GM06990 (cell line): Measurements from ENCODE around the gene NAV3.

ENCODE experiments used
- DNase-seq: peaks from one replicate; pipeline ENCODE4 v3.0.0-alpha.2; 2011; ENCODE audit not compliant: insufficient read length; ENCODE audit errors: extremely low read depth
- H3K27me3 ChIP-seq: replicated peaks from 2 replicates; pipeline ENCODE4 v1.6.0; 2011; ENCODE audit warnings: low read length; ENCODE audit not compliant: control insufficient read depth, insufficient read depth
- H3K36me3 ChIP-seq: 2 replicates; pipeline ENCODE4 v1.5.1; 2011; ENCODE audit warnings: low read length; ENCODE audit not compliant: control insufficient read depth, insufficient read depth
- H3K4me3 ChIP-seq: replicated peaks from 2 replicates; pipeline ENCODE4 v1.5.1; 2011; ENCODE audit warnings: low read depth, mild to moderate bottlenecking, control low read depth, low read length
- CTCF ChIP-seq: IDR thresholded peaks from 2 replicates; pipeline ENCODE4 v1.5.1; 2011; ENCODE audit warnings: low read length, control low read depth, mild to moderate bottlenecking, inconsistent platforms; ENCODE audit not compliant: insufficient read depth, poor library complexity, severe bottlenecking

NAV3 gene

DNA sequence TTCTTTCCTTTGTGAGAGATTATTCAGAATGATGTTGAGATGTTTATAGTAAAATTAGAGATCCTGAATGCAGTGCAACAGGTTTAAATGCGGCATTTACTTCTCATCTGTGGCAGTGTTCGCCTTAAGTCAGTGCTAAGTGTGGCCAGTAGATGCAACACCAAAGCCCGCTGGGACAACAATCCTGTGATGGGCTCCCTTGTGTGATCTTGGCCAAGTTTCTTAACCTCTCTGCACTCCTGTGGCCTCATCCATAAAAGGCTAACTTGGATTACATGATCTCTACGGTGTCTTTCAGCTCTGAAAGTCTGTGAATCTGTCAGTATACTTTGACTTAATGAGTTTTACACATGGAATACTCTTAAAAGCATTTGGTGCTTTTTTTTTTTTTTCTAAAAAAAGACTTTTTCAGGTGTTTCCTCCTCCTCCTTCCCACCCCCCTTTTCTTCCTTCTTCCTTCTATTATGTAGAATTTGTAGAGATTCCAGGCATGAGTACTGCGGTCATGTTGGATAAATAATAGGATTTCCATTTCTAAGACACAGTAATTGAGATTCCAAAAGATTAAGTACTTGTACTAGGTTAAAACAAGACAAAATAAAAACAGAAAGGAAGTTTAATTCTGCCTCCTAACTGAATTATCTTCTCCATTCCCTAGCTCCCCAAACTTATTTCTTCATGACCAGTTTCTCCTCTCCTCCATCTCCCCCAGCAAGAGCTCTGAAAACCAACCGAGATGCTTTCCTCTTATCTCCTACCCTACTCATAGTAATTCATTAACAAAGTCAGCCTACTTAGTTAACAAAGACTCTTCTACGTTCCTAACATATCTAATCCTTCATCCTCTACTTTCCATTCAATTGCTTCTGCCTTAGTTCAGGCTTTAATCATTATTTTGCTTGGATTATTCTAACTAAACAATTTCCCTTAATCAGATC is 42.2 kb upstream of the NAV3 start:
- no peak overlapping the region for H3K4me3 ChIP-seq
- H3K36me3 ChIP-seq: no peaks in the 10 kb centered on the region
- no peaks in the 10 kb centered on the region for H3K27me3 ChIP-seq
- no peak for TF ChIP-seq CTCF
- DNase-seq: no peak

DNA sequence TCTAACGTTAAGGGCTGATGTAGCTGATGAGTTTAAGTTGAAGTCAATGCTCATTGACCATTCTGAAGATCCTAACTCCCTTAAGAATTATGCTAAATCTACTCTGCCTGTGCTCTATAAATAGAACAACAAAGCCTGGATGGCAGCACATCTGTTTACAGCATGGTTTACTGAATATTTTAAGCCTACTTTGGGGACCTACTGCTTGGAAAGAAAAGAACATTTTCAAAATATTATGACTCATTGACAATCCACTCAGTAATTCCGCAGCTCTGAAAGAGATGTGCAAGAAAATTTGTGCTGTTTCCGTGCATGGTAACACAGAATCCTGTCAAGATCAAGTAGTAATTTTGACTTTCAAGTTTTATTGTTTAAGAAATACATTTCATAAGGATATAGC is 35.0 kb upstream of the NAV3 start:
- no peak for TF ChIP-seq CTCF
- no peak for DNase-seq
- Histone ChIP-seq H3K4me3 (no peak overlapping the region), H3K36me3 (no peaks in the 10 kb centered on the region), H3K27me3 (no peaks in the 10 kb centered on the region)

DNA sequence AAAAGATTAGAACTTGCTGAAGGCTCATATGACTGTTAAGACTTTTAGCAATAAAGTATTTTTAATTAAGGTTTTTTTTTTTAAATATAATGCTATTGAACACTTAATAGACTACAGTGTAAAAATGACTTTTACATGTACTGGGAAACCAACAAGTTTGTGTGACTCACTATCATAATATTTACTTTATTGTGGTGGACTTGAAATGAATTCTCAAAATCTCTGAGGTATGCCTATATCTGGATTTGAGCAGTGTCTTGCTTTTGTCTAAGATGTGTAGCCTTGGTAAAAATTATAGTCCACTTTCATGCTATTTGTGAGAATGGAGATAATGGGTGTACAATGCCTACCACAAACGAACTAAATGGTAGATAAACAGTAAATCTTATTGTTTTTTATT is 33.9 kb upstream of the NAV3 start:
- DNase-seq: no peak
- Histone ChIP-seq H3K4me3 (no peak overlapping the region), H3K36me3 (no peaks in the 10 kb centered on the region), H3K27me3 (no peaks in the 10 kb centered on the region)
- TF ChIP-seq CTCF: no peak

DNA sequence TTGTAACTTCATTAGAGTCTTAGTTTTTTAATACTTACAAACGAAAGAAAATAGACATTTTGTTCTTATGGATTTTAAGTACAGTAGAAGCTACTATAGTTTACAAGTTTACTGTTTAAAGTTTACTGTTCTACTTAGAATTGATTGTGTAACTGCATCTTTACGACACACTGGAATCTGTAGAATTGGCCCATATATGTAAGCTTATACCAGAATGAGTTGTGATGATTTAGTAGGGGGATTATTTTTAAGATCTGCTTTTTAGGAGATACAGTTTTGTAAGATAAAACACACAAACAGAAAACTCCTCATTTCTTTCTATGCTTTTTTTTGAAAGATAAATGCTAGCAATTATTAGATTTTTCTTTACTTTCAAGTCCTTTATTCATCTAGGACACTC is 30.2 kb upstream of the NAV3 start:
- H3K36me3 ChIP-seq: no peaks in the 10 kb centered on the region
- no peak overlapping the region for H3K4me3 ChIP-seq
- DNase-seq: no peak
- no peak for TF ChIP-seq CTCF
- no peaks in the 10 kb centered on the region for H3K27me3 ChIP-seq

- TF ChIP-seq CTCF: no peak
- H3K4me3 ChIP-seq: no peak overlapping the region
- no peaks in the 10 kb centered on the region for H3K36me3 ChIP-seq
- DNase-seq: no peak
- H3K27me3 ChIP-seq: no peaks in the 10 kb centered on the region
These were observed 22.2 kb upstream of the NAV3 start for GRCh38 chr12:77808534-77808933.
